ENCODE results near the gene NUP35. TPM values are rescaled to one million over a fixed set of nuclear protein-coding genes. Genes with fewer than 3 reads are reported as not detected.
A peak's percentile ranks its signal among the peaks of the same experiment; 100 is the strongest.

NUP35 gene
- total and polyA plus RNA-seq, 2 of the 4 experiments (the other 2 are of a cell fraction): 10.9 to 23.3 TPM

DNA sequence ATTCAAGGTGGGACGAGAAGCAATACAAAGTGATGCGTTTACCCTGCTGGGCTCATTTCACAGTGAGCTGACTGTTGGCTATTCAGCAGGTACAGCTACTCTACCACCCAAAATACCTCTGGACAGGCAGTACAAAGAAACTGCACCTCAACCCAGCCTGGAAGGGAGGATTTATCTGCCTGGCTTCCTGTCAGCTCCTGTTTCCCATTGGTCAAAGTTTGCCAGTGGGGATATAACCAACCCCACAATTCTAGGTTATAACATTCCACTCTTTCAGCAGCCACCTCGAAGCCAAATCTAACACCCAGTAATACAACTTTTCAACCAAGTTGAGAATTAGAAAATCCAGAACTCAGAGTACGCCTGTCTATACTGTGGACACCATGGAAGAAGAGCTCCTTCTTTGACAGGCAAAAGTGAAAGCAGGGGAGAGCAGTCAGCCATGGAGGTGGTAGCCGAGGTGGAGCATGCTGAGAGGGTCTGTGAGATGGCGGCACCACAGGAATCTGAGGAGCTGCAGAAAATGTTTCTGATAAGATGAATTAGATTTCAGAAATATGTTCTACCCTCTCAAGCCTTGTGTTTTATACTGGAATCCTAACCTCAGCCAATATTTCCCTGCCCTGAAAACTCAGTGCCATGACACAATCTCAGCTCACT is 34.9 kb upstream of the NUP35 start:
- POLR2A ChIA-PET (ENCODE audit: unreplicated experiment): no interaction called here
- BruUV-seq (replicated peaks): no TSS peak
- no peak overlapping the region for H4K8ac ChIP-seq (ENCODE audit: low read depth in 2 of 2, low read length in 2 of 2)
- H4K5ac ChIP-seq (ENCODE audit: low read depth, low read length): no peak overlapping the region
- CTCF ChIA-PET: interaction anchor here (1.2 kb wide), 1 partner anchor 11 kb away, joined by 8 read pairs; the partner anchor contains the start of gene DUSP19
- H3K4ac ChIP-seq (ENCODE audit: low read depth, low read length): no peak overlapping the region
- H2BK5ac ChIP-seq (ENCODE audit: low read depth, low read length, poor library complexity, severe bottlenecking): no peak overlapping the region
- H3K4me2 ChIP-seq (ENCODE audit: low read depth, low read length): peak overlapping the region; percentile 47; the same call in 1 of the 2 replicates
- DNase-seq (no peak), ATAC-seq (ENCODE audit: low read depth) (no peak)
- H2BK20ac ChIP-seq (ENCODE audit: low read depth, low read length): no peak overlapping the region
- no peaks in the 10 kb centered on the region for H3K36me3 ChIP-seq (ENCODE audit: control insufficient read depth, insufficient read depth, low read length)
- no peak overlapping the region for H3K18ac ChIP-seq (ENCODE audit: low read depth, low read length)
- no peak overlapping the region for H4K91ac ChIP-seq (ENCODE audit: insufficient read depth, low read depth, low read length)
- H2BK15ac ChIP-seq (ENCODE audit: low read depth, low read length): no peak overlapping the region
- H3K27me3 ChIP-seq (ENCODE audit: control insufficient read depth, insufficient read depth, low read length): no peaks in the 10 kb centered on the region
- no peak overlapping the region for H2AK5ac ChIP-seq (ENCODE audit: low read depth, low read length)
- peak overlapping the region; percentile 10; the same call in 1 of the 2 replicates for H3K4me3 ChIP-seq (ENCODE audit: insufficient read depth, low read depth, low read length)
- H3K23ac ChIP-seq (ENCODE audit: low read depth, low read length): no peak overlapping the region
- no peaks in the 10 kb centered on the region for H4K20me1 ChIP-seq (ENCODE audit: insufficient read depth, low read length)
- H3K9me1 ChIP-seq (ENCODE audit: insufficient read depth, low read length): no peaks in the 10 kb centered on the region
- no peak overlapping the region for H3K9ac ChIP-seq (ENCODE audit: low read depth, low read length)
- no peaks in the 10 kb centered on the region for H3K79me1 ChIP-seq (ENCODE audit: low read depth in 1 of 2, low read length in 2 of 2)
- no peaks in the 10 kb centered on the region for H3K9me3 ChIP-seq (ENCODE audit: control insufficient read depth, insufficient read depth, low read length)
- TF ChIP-seq, protein P1, sequence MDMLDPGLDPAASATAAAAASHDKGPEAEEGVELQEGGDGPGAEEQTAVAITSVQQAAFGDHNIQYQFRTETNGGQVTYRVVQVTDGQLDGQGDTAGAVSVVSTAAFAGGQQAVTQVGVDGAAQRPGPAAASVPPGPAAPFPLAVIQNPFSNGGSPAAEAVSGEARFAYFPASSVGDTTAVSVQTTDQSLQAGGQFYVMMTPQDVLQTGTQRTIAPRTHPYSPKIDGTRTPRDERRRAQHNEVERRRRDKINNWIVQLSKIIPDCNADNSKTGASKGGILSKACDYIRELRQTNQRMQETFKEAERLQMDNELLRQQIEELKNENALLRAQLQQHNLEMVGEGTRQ (IDR thresholded peaks at IDR 0.05; ENCODE audit: low read depth, low read length): no peak
- TF ChIP-seq RFX5 (IDR thresholded peaks at IDR 0.05; ENCODE audit: low read depth, low read length) (no peak), NFE2L2 (IDR thresholded peaks at IDR 0.05; ENCODE audit: low read depth, low read length) (no peak), MAZ (IDR thresholded peaks at IDR 0.05; ENCODE audit: borderline replicate concordance, low read depth, low read length) (no peak), RCOR1 (IDR thresholded peaks at IDR 0.05; ENCODE audit: insufficient replicate concordance, low read length) (no peak), BHLHE40 (IDR thresholded peaks at IDR 0.05; ENCODE audit: low read depth, low read length) (no peak), POLR2A (IDR thresholded peaks at IDR 0.05; ENCODE audit: low read depth, low read length) (no peak), FOS (IDR thresholded peaks at IDR 0.05; ENCODE audit: low read depth, low read length) (no peak), CHD1 (IDR thresholded peaks at IDR 0.05; ENCODE audit: low read depth, low read length) (no peak), SMC3 (IDR thresholded peaks at IDR 0.05; ENCODE audit: low read depth, low read length) (no peak)
- TF ChIP-seq, protein P2, sequence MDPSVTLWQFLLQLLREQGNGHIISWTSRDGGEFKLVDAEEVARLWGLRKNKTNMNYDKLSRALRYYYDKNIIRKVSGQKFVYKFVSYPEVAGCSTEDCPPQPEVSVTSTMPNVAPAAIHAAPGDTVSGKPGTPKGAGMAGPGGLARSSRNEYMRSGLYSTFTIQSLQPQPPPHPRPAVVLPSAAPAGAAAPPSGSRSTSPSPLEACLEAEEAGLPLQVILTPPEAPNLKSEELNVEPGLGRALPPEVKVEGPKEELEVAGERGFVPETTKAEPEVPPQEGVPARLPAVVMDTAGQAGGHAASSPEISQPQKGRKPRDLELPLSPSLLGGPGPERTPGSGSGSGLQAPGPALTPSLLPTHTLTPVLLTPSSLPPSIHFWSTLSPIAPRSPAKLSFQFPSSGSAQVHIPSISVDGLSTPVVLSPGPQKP (IDR thresholded peaks at IDR 0.05; ENCODE audit: borderline replicate concordance, low read depth, low read length): no peak
- H3K14ac ChIP-seq (replicated peaks; ENCODE audit: low read depth, low read length): no peak overlapping the region
- WGBS, 2 experiments (ENCODE audit: extremely low coverage in 2 of 2, insufficient read length in 1 of 2): no CpG with 5 or more reads among the region's 6 CpGs
- no peak overlapping the region for H3K56ac ChIP-seq (ENCODE audit: extremely low read depth, insufficient read depth, low read length)
- intact Hi-C loops (cut with micrococcal nuclease): no loop called here
- no peaks in the 10 kb centered on the region for H3K4me1 ChIP-seq (ENCODE audit: control insufficient read depth, insufficient read depth, low read length)
- peak overlapping the region; percentile 63 for H2AFZ ChIP-seq (replicated peaks; ENCODE audit: low read length, poor library complexity)
- dilution Hi-C loops (cut with HindIII; ENCODE audit: low sequenced_read_pairs, unreplicated experiment): no loop called here
- H2AK9ac ChIP-seq (replicated peaks; ENCODE audit: low read depth, low read length, poor library complexity): no peak overlapping the region
- H3K27ac ChIP-seq (ENCODE audit: insufficient read depth, low read length): no peak overlapping the region
- in situ Hi-C loops (cut with MboI; ENCODE audit: low sequenced_read_pairs): no loop called here
- no peak overlapping the region for H2BK120ac ChIP-seq (ENCODE audit: low read depth, low read length)
